MG63 (cell line): ENCODE measurements around the gene C1orf56. TPM values are rescaled to one million over a fixed set of nuclear protein-coding genes. Genes with fewer than 3 reads are reported as not detected.
A peak's percentile ranks its signal among the peaks of the same experiment; 100 is the strongest.

Source experiments
- DNase-seq: peaks from one replicate; pipeline ENCODE4 v3.0.0-alpha.2; 2020
- H3K27me3 ChIP-seq: fragments of 250-450 bp; sonication (Bioruptor Pico); 2 replicates; pipeline ENCODE4 v1.5.1; 2020; ENCODE audit warnings: mild to moderate bottlenecking, moderate library complexity
- H3K36me3 ChIP-seq: fragments of 250-450 bp; sonication (Bioruptor Pico); 2 replicates; pipeline ENCODE4 v1.5.1; 2020; ENCODE audit warnings: mild to moderate bottlenecking, moderate library complexity
- H3K4me3 ChIP-seq: fragments of 250-450 bp; sonication (Bioruptor Pico); 2 replicates; pipeline ENCODE4 v1.5.1; 2020; ENCODE audit warnings: mild to moderate bottlenecking, moderate library complexity
- H3K9me3 ChIP-seq: fragments of 250-450 bp; sonication (Bioruptor Pico); 2 replicates; pipeline ENCODE4 v1.5.1; 2020; ENCODE audit warnings: mild to moderate bottlenecking, moderate library complexity
- total RNA-seq: library from RNA; depleted of rRNA; stranded (reverse); fragments of >200 nt; shearing (Covaris generic); gene quantifications from 2 replicates; pipeline ENCODE4 v1.2.3, GENCODE V29; 2014; ENCODE audit warnings: low replicate concordance

The C1orf56 gene
- total RNA-seq, 1 experiment from 2014 or later, result 1.1 TPM

DNA sequence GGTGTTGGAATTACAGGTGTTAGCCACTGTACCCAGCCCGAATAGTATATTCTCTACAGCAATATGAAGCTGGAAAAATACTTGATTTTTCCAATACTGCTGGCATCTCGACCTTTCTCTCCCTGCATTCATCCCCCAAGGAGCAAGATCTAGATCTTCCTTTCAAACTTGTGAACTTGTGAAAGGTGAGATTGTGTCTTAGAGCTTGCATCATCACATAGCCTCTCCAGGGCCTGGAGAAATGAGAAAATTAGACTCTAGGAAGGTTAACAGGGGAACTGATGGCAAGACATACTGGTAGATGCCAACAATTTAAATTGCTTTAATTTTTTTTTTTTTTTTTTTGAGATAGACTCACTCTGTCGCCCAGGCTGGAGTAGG lies 37.2 kb upstream of the C1orf56 start:
- no peak overlapping the region for H3K4me3 ChIP-seq
- DNase-seq, result no peak
- H3K9me3 ChIP-seq, result no peaks in the 10 kb centered on the region
- H3K27me3 ChIP-seq, result no peaks in the 10 kb centered on the region
- H3K36me3 ChIP-seq, result peaks cover 8% of the 10 kb centered on the region

DNA sequence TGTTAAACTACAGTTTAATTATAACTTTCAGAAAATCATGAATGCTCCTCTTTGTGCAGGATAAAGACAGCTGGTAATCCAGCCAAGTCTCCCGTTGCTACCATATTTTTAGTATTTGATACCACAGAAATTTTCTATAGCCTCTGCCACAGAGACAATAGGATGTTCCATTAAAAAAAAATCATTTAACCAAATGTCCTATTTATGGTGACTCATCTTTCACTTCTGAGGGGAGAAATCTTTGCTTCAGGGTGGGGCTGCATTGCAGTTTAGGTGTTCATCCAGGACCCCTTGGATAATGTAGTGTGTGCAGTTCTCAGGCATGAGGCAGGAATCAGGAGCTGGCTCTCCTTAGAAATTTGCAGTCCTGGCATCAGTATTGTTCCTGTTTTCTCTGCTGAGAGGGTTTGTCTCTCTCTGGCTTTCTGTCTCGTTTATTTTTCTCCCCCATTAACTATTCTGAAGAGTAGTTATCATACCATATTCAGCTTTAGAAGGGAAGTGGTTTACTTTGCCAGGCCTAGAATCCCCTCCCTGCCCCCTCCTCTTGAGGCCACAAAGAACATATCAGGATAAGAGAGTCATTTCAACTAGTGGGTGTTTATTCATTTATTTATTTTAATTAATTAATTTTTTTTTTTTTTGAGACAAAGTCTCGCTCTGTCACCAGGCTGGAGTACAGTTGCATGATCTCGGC lies 36.2 kb upstream of the C1orf56 start:
- no peak for DNase-seq
- no peaks in the 10 kb centered on the region for H3K9me3 ChIP-seq
- no peaks in the 10 kb centered on the region for H3K27me3 ChIP-seq
- peaks cover 8% of the 10 kb centered on the region for H3K36me3 ChIP-seq
- H3K4me3 ChIP-seq, result no peak overlapping the region

DNA sequence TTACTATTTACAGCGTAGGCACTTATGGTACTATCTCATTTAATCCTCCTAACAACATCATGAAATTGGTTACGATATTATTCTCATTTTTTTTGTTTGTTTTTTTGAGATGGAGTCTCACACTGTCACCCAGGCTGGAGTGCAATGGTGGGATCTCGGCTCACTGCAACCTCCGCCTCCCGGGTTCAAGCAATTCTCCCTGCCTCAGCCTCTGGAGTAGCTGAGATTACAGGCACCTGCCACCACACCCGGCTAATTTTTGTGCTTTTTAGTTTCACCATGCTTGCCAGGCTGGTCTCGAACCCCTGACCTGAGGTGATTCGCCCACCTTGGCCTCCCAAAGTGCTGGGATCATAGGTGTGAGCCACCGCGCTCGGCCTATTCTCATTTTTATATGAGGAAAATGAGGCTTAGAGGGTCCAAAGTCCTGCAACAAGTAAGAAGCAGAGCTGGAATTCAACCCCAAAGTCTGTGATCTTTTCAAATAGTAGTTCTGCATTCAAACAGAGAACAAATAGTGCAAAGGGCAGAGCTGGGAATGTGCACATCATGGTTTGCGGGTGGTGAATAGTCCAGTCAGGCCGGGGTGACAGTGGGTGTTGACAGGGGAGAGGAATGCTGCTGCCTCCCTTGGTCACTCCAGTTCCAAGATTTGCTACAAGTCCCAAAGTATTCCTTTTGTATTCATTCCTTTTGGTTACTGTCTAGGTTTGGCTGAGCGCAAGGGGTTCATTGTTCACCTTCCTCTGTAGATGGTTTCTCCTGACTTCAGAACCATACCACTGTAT lies 34.7 kb upstream of the C1orf56 start:
- Histone ChIP-seq H3K27me3 (no peaks in the 10 kb centered on the region), H3K36me3 (peaks cover 12% of the 10 kb centered on the region), H3K4me3 (no peak overlapping the region), H3K9me3 (no peaks in the 10 kb centered on the region)
- no peak for DNase-seq

DNA sequence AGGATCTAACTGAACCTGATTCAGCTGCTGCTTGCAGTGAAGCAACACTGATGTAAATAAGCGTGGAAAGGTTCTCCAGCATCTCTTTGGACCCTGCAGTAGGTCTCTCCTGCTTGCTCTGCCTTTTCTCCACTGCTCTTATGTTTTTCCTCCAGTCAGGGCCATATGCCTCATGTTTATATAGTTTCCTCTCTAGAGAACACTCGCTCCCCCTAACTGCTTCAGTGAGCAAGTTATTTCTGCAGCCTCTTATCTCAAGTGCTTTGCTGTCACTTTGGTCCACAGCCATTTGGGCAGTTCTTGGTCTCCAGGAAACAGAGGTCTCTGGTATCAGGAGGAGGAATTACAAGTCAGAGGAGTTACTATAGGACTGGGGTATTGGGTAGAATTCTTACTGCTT lies 34.0 kb upstream of the C1orf56 start:
- no peak for DNase-seq
- Histone ChIP-seq H3K27me3 (no peaks in the 10 kb centered on the region), H3K9me3 (no peaks in the 10 kb centered on the region), H3K36me3 (peaks cover 19% of the 10 kb centered on the region), H3K4me3 (no peak overlapping the region)

DNA sequence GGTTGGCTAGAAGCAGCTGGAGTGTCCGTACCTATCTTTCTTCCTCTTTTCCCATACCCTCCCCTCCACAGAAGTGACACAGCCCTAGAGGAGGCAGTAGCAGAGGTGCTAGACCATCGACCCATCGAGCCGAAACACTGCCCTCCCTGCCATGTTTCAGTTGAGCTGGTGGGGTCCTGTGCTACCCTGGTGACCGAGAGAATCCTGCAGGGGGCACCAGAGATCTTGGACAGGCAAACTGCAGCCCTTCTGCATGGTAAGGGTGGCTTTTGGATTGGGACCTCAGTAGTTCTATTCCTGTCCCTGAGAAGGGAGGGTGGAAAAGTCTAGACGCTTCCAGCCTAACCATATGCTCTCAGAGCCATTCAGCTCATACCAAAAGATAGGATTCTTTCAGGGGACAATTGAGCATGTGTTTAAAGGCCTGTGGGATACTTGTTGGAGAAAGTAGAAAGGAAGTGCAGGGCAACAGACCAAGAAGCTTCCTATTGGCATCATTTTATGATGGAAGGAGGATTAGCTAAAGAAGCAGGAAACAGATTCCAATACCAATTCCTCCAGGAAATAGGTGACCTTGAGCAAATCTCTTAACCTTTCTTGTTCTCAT lies 22.9 kb upstream of the C1orf56 start:
- Histone ChIP-seq H3K27me3 (no peaks in the 10 kb centered on the region), H3K4me3 (no peak overlapping the region), H3K36me3 (peaks cover 33% of the 10 kb centered on the region), H3K9me3 (no peaks in the 10 kb centered on the region)
- peak; percentile 53 for DNase-seq

DNA sequence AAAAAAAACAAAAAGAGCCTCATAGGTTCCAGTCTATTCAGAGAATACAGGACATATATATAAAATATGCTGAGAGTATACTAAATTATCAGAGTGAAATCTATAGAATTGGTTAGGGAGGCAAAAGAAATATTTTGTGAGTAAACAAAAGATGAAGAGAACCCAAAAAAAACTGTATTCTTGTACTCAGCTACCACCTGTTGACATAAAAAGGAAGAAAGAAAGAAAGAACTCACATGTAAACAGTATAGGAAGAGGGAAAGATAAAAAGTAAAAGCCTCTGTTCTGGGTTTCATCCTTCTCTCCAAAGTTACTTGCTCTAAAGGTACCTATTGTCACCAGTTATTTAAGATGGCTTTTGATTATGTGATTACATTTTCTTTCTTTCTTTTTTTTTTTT lies 21.1 kb upstream of the C1orf56 start:
- no peak overlapping the region for H3K4me3 ChIP-seq
- H3K36me3 ChIP-seq, result peaks cover 43% of the 10 kb centered on the region
- DNase-seq, result no peak
- no peaks in the 10 kb centered on the region for H3K9me3 ChIP-seq
- no peaks in the 10 kb centered on the region for H3K27me3 ChIP-seq

DNA sequence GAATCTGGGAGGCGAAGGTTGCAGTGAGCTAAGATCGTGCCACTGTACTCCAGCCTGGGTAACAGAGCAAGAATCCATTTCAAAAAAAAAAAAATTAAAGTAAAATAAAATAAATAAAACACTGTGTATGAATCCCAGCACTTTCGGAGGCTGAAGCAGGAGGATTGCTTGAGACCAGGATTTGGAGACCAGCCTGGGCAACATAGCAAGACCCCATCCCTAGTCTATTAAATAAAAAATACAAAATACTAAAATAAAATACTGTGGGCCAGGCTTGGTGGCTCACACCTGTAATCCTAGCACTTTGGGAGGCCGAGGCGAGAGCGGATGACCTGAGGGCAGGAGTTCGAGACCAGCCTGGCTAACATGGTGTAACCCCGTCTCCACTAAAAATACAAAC lies 15.4 kb upstream of the C1orf56 start:
- no peaks in the 10 kb centered on the region for H3K9me3 ChIP-seq
- H3K36me3 ChIP-seq, result peaks cover 50% of the 10 kb centered on the region
- H3K27me3 ChIP-seq, result no peaks in the 10 kb centered on the region

DNA sequence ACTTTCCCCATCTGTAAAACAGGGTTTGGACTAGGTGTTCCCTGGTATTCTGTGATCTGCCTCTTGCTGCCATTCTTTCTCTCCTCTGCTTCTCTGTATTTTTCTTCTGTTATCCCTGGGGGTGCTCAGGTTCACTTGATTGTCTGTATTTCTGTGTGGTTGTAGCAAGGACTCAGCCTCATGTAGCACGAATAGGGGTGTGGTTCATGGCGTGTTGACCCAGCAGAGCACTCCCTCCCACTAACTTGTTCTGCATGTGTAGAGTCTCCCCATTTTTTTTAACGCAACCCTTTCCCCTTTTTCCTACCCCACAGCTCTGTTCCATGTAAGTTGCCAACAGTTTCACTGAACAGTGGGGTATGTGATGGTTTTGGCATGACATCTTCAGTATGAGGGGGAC lies 12.4 kb upstream of the C1orf56 start:
- H3K36me3 ChIP-seq, result peaks cover 39% of the 10 kb centered on the region
- no peaks in the 10 kb centered on the region for H3K27me3 ChIP-seq
- DNase-seq, result no peak
- no peaks in the 10 kb centered on the region for H3K9me3 ChIP-seq
- H3K4me3 ChIP-seq, result no peak overlapping the region

More for the DNA sequence above, 15.4 kb upstream of the C1orf56 start:
- H3K4me3 ChIP-seq, result no peak overlapping the region
- DNase-seq, result no peak

DNA sequence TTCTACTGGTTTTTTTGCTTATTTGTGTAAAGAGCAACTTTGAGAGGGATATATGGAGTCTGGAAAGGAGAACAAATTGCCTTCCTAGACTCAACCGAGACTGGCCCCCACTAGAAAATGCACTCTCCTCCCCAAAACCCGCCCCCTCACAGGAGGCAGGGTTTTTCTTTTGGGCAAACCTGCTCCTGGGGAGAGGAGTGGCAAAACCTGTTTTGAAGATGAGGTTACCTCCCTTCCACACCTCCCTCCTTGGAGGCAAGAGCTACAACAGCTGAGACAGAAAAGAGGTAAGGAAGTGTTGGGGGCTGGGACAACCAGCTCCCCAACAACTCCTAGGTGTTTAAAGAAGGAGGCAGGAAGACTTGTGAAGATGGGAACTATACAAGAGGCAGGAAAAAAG lies 11.2 kb upstream of the C1orf56 start, which contains the start of gene BNIPL:
Gene BNIPL (plus strand): TSS at position 231 of the 400 bp plus-strand sequence. CDS start 140 bp downstream, at position 371.
- Histone ChIP-seq H3K36me3 (peaks cover 31% of the 10 kb centered on the region), H3K9me3 (no peaks in the 10 kb centered on the region), H3K4me3 (no peak within 1 kb of the TSS), H3K27me3 (no peaks in the 10 kb centered on the region)
- DNase-seq, result no peak

DNA sequence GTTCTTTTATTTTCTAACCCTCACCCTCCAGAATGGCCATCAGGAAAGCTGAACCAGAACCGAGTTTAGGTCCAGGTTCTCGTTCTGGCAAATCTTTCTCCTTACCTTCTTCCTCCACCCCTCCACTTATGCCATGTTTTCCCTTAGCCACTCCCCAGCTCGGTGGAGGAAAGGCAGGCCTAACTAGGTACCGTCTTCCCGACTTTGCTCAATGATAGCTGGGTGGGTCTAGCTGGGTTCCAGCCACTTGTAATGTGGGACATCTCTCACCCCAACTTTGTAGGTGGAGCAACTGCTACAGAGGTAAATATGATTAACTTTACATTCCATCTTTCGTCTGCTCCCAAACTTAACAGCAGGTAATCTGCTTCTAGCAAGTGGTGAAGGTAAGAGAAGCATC lies 10.5 kb upstream of the C1orf56 start:
- H3K27me3 ChIP-seq, result no peaks in the 10 kb centered on the region
- H3K9me3 ChIP-seq, result no peaks in the 10 kb centered on the region
- no peak for DNase-seq
- no peak overlapping the region for H3K4me3 ChIP-seq
- H3K36me3 ChIP-seq, result peaks cover 25% of the 10 kb centered on the region

DNA sequence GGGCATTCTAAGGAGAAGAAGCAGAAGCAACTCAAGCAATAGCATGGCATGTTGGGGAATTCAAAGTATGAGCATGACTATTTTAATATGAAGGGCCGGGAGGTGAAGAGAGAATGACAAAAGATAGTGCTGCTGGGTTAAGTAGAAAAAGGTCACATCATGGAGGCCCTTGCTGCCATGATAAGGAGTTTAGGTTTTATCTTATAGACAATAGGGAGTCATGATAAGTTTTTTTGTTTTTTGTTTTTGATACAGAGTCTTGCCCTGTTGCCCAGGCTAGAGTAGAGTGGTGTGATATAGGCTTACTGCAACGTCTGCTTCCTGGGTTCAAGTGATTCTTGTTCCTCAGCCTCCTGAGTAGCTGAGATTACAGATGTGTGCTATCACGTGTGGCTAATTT lies 8.0 kb upstream of the C1orf56 start:
- Histone ChIP-seq H3K4me3 (no peak overlapping the region), H3K36me3 (peaks cover 15% of the 10 kb centered on the region), H3K27me3 (no peaks in the 10 kb centered on the region), H3K9me3 (no peaks in the 10 kb centered on the region)
- DNase-seq, result no peak

DNA sequence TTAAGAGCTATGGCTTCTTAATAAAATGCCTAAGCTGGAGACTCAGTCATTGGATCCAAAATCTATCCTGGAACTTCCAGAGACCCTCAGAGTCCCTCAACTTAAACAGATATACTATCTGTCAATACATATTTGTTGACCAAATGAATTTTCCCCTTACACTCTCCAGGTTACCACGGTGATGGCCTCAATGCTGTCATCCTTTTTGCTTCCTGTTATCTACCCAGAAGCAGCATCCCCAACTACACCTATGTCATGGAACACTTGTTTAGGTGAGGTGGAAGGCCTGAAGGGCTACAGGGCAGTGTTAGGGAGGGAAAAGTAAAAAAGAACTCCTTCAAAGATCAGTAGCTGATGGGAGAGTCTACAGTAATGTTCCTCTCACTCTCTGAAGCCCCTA lies 4.4 kb upstream of the C1orf56 start:
- Histone ChIP-seq H3K9me3 (no peaks in the 10 kb centered on the region), H3K4me3 (no peak overlapping the region), H3K36me3 (peaks cover 4% of the 10 kb centered on the region; the same call in 1 of the 2 replicates), H3K27me3 (no peaks in the 10 kb centered on the region)
- no peak for DNase-seq

DNA sequence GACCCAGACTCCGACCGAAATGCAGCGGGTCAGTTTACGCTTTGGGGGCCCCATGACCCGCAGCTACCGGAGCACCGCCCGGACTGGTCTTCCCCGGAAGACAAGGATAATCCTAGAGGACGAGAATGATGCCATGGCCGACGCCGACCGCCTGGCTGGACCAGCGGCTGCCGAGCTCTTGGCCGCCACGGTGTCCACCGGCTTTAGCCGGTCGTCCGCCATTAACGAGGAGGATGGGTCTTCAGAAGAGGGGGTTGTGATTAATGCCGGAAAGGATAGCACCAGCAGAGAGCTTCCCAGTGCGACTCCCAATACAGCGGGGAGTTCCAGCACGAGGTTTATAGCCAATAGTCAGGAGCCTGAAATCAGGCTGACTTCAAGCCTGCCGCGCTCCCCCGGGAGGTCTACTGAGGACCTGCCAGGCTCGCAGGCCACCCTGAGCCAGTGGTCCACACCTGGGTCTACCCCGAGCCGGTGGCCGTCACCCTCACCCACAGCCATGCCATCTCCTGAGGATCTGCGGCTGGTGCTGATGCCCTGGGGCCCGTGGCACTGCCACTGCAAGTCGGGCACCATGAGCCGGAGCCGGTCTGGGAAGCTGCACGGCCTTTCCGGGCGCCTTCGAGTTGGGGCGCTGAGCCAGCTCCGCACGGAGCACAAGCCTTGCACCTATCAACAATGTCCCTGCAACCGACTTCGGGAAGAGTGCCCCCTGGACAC lies 534 bp downstream of the C1orf56 start:
- peak; percentile 79 for DNase-seq
- H3K4me3 ChIP-seq, result peak overlapping the region; percentile 71
- no peaks in the 10 kb centered on the region for H3K27me3 ChIP-seq
- H3K9me3 ChIP-seq, result no peaks in the 10 kb centered on the region
- H3K36me3 ChIP-seq, result peaks cover 27% of the 10 kb centered on the region

DNA sequence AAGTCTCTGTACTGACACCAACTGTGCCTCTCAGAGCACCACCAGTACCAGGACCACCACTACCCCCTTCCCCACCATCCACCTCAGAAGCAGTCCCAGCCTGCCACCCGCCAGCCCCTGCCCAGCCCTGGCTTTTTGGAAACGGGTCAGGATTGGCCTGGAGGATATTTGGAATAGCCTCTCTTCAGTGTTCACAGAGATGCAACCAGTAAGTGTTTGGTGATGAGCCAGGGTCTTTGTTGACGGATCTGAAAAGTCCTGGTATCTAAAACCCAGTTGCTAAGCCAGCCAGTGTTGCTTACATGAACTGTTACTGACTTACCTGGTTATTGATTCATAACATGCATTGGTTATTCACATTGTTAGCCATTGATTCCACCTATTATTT lies 1.1 kb downstream of the C1orf56 start:
- DNase-seq, result no peak
- H3K9me3 ChIP-seq, result no peaks in the 10 kb centered on the region
- H3K36me3 ChIP-seq, result peaks cover 32% of the 10 kb centered on the region
- H3K27me3 ChIP-seq, result no peaks in the 10 kb centered on the region
- peak overlapping the region; percentile 71 for H3K4me3 ChIP-seq

DNA sequence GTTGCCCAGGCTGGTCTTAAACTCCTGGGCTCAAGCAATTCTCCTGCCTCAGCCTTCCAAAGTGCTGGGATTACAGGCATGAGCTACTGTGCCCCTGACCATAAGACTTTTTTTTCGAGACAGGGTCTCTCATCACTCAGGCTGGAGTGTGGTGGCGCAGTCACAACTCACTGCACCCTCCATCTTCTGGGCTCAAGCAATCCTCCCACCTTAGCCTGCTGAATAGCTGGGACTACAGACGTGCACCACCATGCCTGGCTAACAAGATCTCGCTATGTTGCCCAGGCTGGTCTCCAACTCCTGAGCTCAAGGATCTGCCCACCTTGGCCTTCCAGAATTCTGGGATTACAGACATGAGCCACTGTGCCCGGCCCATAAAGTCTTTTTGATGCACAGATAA lies 1.9 kb downstream of the C1orf56 start:
- Histone ChIP-seq H3K4me3 (no peak overlapping the region), H3K9me3 (no peaks in the 10 kb centered on the region), H3K36me3 (peaks cover 40% of the 10 kb centered on the region), H3K27me3 (no peaks in the 10 kb centered on the region)
- no peak for DNase-seq

DNA sequence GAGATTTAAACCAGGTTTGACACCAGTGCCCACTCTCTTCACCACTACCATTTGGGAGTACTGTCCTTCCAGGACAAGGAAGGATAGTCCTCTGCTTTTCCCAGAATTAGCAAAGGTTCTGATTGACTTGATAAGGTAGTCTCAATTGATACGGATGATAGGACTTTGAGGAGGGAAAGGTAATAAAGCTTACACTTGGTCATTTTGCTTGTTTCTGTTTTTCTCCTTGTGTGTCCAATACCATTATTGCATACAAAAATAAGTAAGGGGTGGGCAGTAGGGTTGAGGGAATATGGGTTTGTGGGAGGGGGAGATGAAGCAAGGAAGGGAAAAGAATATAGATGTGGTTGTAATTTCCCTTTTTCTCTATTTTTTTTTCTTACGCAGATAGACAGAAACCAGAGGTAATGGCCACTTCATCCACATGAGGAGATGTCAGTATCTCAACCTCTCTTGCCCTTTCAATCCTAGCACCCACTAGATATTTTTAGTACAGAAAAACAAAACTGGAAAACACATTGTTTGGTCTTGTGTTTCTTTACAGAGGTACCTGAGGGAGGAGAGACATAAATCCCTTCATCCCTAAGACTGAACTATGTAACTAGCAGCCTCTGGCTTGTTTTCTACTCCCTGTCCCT lies 2.6 kb downstream of the C1orf56 start:
- Histone ChIP-seq H3K36me3 (peaks cover 48% of the 10 kb centered on the region), H3K4me3 (no peak overlapping the region), H3K27me3 (no peaks in the 10 kb centered on the region), H3K9me3 (no peaks in the 10 kb centered on the region)
- DNase-seq, result no peak
